Measurements from ENCODE around the gene SLC4A2.
A peak's percentile ranks its signal among the peaks of the same experiment; 100 is the strongest.

- TF ChIP-seq POLR2A (IDR thresholded peaks at IDR 0.05; ENCODE audit: low read length) (peak; percentile 4), GATA1 (IDR thresholded peaks at IDR 0.05; ENCODE audit: low read depth, low read length) (no peak)
Measured at GRCh38 chr7:151081170-151082101, 22.0 kb downstream of the SLC4A2 start.
